Activated CD8-positive, alpha-beta memory T cell treated with anti-CD3 and anti-CD28 coated beads, Interleukin-2, amount 10 ng/mL, durations not matched to agents 7 days and 5 days (primary cell): ENCODE measurements around the gene ASCL3. TPM values are rescaled to one million over a fixed set of nuclear protein-coding genes. Genes with fewer than 3 reads are reported as not detected.
"Not testable (repeated sequence)": the region's sequence is repeated elsewhere in the genome, so short reads cannot be mapped to it uniquely, and the experiment has no call there.

Experiments used
- ATAC-seq: fragments of 150-1000 bp; cut with Tn5 transposase; one replicate; pipeline ENCODE4 v1.10.0; 2021; ENCODE audit warnings: moderate library complexity
- CTCF ChIA-PET: fragments of 350-600 bp; sonication (Branson Sonifier 250); formaldehyde crosslinking; loops from one replicate; lab custom pipeline; 2021; ENCODE audit warnings: antibody characterized with exemption; lab: Charles Lee
- DNase-seq: peaks from one replicate; pipeline ENCODE4 v3.0.0-alpha.2; 2020
- H3K27ac Mint-ChIP-seq: one replicate; pipeline ENCODE4 v1.8.0; 2021; ENCODE audit warnings: mild to moderate bottlenecking, mixed read lengths
- H3K27me3 Mint-ChIP-seq: one replicate; pipeline ENCODE4 v1.8.0; 2021; ENCODE audit warnings: mixed read lengths
- H3K36me3 Mint-ChIP-seq: one replicate; pipeline ENCODE4 v1.8.0; 2021; ENCODE audit warnings: mild to moderate bottlenecking, mixed read lengths
- H3K4me1 Mint-ChIP-seq: one replicate; pipeline ENCODE4 v1.8.0; 2021; ENCODE audit warnings: mixed read lengths
- H3K4me3 Mint-ChIP-seq: one replicate; pipeline ENCODE4 v1.8.0; 2021; ENCODE audit warnings: mild to moderate bottlenecking, moderate library complexity, mixed read lengths
- H3K9me3 Mint-ChIP-seq: one replicate; pipeline ENCODE4 v1.8.0; 2022; ENCODE audit warnings: low read depth, mixed read lengths
- total RNA-seq, 2 experiments: library from RNA; stranded (reverse); gene quantifications; one replicate each; pipeline ENCODE4 v1.2.3, GENCODE V29; 2021

The ASCL3 gene
- total RNA-seq, 2 experiments from 2014 or later = not detected

DNA sequence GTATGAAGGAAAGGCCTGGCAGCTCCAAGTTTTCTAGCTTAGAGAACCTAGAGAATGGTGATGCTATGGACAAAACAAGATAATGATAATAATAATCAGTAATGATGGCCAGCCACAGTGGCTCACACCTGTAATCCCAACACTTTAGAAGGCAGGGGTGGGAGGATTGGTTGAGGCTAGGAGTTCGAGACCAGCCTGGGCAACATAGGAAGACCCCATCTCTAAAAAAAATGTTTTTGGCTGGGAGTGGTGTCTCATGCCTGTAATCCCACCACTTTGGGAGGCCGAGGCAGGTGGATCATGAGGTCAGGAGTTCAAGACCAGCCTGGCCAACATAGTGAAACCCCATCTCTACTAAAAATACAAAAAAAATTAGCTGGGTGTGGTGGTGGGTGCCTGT is 7.0 kb downstream of the ASCL3 start:
- not testable (repeated sequence) for H3K4me1 Mint-ChIP-seq, H3K9me3 Mint-ChIP-seq, DNase-seq, ATAC-seq, H3K36me3 Mint-ChIP-seq, H3K4me3 Mint-ChIP-seq, H3K27ac Mint-ChIP-seq, H3K27me3 Mint-ChIP-seq
- CTCF ChIA-PET = interaction anchor here (1.8 kb wide), 1 partner anchor 24 kb away, joined by 5 read pairs; no protein-coding TSS in a partner anchor

DNA sequence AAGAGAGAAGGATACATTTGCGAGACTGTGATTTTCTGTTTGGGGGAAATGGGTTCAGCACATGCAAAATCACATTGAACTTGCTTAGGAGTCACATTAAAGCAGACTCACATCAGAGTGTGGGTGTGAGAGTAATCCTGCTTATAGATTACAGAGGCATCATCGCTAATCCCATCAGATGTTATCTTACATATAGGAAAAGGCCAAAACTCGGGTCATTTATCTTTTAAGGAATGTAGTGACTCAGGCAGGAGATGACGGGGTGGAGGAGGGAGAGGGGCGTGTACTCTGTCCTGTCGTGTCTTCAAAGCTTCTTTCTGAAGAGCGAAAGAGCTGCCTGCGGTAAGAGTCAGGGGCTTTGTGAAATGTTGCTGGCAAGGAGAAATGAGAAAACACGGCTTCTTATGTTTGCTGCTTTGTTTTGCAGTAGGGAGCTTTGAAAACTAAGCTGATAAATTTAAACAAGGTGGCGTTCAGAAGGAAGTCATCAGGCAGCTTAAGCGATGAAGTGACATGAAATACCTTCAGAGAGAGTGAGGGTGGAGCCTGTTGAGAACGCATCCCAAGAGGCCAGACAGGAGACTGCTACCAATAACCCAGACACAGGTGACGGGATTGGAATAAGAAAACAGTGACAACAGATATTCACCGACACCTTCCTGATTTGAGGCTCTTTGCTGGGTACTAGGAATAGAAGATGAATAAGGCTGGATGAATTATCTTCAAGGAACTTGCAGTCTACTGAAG is 7.9 kb downstream of the ASCL3 start:
- Mint-ChIP-seq H3K27me3 (peaks cover 3% of the 10 kb centered on the region), H3K9me3 (no peaks in the 10 kb centered on the region), H3K4me1 (peaks cover 7% of the 10 kb centered on the region), H3K4me3 (no peak overlapping the region), H3K36me3 (no peaks in the 10 kb centered on the region), H3K27ac (no peak overlapping the region)
- no peak for DNase-seq
- ATAC-seq = no peak
- CTCF ChIA-PET = interaction anchor here (1.8 kb wide), 1 partner anchor 25 kb away, joined by 5 read pairs; no protein-coding TSS in a partner anchor

DNA sequence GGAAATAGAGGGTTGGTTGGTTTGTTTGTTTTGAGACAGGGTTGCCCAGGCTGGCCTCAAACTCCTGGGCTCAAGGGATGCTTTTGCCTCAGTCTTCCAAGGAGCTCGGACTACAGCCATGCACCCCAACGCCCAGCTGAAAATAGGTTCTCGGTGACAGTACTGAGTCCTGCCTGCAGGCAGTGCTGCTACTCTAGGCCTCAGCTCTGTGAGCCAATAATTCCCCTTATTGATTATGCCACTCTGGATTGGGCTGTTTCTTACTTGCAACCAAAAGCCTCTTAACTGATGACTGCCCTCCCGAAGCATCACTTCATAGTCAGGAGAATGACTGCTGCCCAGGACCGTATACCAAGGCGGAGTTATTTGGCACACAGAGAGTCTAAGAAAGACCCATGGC is 8.9 kb downstream of the ASCL3 start:
- DNase-seq (no peak), ATAC-seq (no peak)
- no peaks in the 10 kb centered on the region for H3K27me3 Mint-ChIP-seq
- no peak overlapping the region for H3K4me3 Mint-ChIP-seq
- CTCF ChIA-PET = no interaction called here
- H3K4me1 Mint-ChIP-seq = peaks cover 7% of the 10 kb centered on the region
- no peaks in the 10 kb centered on the region for H3K9me3 Mint-ChIP-seq
- no peak overlapping the region for H3K27ac Mint-ChIP-seq
- no peaks in the 10 kb centered on the region for H3K36me3 Mint-ChIP-seq

DNA sequence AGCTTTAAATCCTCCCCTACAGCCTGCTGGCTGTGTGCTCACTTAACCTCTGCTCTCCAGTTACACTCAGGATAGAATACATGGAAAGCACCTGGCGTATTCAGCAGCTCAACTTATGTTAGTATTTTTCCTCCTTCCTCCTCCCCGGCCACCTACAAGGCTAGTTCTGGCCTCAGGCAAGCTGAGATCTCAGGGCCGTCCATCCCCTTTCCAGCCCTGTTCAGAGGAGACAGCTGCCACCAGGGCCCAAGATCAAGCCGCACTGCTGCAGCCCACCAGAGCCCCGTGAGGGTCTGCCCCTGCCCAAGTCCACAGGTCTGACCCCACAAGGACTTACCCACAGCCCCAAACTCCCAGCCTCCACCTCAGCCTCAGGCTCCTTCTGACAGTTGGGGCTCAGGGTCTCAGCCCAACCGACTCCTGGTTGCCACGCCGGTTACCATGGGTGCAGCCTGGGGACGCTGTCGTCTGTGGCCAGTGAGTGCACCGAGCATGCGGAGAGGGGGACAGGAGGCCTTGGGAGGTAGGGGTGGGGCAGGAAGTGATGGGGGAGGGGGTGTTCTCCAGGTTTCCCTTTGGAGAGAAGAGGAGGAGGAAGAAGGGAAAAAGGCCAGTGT is 10.1 kb downstream of the ASCL3 start, which contains the start of gene C11orf16:
Gene C11orf16, minus strand, starts transcription at position 384 of the 617 bp plus-strand sequence. CDS start 639 bp downstream, outside the sequence.
- Mint-ChIP-seq H3K4me3 (no peak within 1 kb of the TSS), H3K36me3 (no peaks in the 10 kb centered on the region), H3K4me1 (peaks cover 6% of the 10 kb centered on the region), H3K27ac (no peak within 1 kb of the TSS), H3K27me3 (no peaks in the 10 kb centered on the region), H3K9me3 (no peaks in the 10 kb centered on the region)
- DNase-seq (no peak), ATAC-seq (no peak)
- CTCF ChIA-PET = interaction anchor here (1.3 kb wide), 1 partner anchor 18 kb away, joined by 4 read pairs; no protein-coding TSS in a partner anchor

DNA sequence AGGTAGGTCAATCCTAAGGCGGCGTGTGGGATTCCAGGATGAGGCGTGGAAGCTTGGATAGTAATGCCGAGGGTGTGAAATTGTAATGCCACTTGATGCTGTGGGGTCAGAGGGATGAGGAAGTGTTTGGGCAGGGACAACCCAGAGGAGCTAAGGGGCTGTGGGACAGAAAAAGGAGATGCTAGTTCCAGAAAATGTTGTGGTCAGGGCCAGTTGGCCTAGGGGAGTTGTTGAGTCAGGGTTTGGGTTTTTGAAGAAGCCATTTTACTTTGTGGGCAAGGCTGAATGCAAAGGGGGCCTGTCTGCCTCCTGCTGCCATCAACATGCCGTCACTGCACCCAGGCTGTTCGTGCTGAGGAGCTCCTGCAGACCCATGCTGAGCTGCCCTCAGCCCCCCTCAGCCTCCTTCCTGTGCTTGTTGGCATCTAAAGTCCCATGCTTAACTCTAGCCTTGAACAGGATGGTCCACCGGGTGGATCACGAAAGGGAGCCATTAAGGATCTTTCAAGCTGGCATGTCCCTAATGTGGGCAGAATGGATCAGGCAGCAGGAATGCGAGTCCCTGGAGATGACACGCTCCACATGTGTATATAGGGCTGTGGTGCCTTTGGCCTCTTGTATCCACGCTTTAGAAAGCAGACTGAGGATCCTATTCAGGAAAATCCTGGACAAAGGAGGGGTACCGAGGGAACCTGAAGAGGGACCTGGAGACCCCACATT is 12.2 kb downstream of the ASCL3 start:
- Mint-ChIP-seq H3K4me1 (no peaks in the 10 kb centered on the region), H3K9me3 (no peaks in the 10 kb centered on the region), H3K27ac (no peak overlapping the region), H3K4me3 (no peak overlapping the region), H3K27me3 (no peaks in the 10 kb centered on the region), H3K36me3 (no peaks in the 10 kb centered on the region)
- no peak for DNase-seq
- CTCF ChIA-PET = interaction anchor here (1.4 to 2.0 kb wide), 2 partner anchors 12 to 29 kb away, joined by 3 to 4 read pairs; no protein-coding TSS in a partner anchor
- no peak for ATAC-seq

DNA sequence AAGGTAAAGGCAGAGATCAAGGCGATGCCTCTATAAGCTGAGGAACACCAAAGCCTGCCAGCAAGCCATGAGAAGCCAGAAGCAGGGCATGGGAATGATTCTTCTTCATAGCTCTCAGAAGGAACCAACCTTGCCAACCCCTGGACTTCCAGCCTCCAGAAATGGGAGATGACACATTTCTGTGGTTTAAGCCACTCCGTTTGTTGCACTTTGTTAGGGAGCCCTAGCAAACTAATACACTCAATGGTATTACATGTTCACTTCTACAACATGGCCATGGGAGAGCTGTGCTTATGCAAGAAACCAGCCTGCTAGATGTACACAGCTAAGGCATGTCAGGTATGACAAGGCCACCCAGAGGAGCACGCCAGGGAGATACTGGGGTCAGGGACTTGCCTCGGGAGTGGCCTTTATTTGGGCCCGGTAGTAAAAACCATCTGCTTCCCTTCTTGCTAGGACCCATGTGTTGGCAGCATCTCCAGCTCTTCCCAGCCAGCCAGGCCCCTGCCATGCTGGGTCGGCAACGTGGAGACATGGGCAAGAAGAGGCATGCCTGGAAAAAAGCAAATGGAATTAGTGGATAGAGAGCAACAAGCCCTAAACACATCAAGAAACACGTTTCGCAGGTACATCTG is 13.7 kb downstream of the ASCL3 start:
- no peaks in the 10 kb centered on the region for H3K36me3 Mint-ChIP-seq
- no peak overlapping the region for H3K27ac Mint-ChIP-seq
- H3K27me3 Mint-ChIP-seq = no peaks in the 10 kb centered on the region
- ATAC-seq (no peak), DNase-seq (no peak)
- H3K9me3 Mint-ChIP-seq = no peaks in the 10 kb centered on the region
- no peaks in the 10 kb centered on the region for H3K4me1 Mint-ChIP-seq
- CTCF ChIA-PET = interaction anchor here (2.0 kb wide), 1 partner anchor 30 kb away, joined by 4 read pairs; no protein-coding TSS in a partner anchor
- H3K4me3 Mint-ChIP-seq = no peak overlapping the region

DNA sequence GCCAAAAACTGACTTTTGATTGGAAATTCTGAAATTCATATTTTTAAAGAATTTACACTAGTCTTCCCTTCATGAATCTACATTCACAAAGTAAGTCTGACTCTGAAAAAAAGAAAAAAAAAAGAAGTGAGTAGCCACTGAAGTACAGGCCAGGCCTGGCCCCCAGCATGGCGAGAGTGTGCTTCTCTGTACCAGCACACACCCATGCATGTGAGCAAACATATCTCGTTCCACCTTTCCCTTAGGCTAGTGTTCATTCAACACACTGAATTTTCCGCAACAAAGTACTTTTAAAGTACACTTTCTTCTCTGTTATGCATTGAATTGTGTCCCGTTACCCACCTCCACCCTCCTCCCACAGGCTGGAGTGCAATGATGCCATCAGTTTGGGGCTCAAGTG is 14.6 kb downstream of the ASCL3 start:
- CTCF ChIA-PET = interaction anchor here (1.0 kb wide), 1 partner anchor 14 kb away, joined by 3 read pairs; no protein-coding TSS in a partner anchor
- H3K4me3 Mint-ChIP-seq = no peak overlapping the region

DNA sequence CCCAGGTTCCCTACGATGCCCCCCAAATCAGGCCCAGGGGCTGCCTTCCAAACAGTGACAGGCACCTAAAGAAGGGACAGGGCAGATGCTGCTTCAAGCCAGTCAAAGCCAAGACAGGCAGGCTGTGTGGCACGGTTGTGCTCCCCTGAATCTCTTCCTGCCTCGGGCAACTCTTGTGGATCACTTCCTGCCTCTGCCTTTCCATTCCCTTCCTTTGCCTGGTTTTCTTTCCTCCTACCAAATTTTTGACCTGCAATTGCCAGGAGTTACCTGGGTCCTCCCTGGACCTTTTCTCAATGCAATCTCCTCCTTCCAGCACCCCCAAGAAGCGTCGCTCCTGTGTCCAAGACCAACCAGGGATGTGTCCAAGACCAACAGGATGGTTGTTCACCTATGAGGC is 15.6 kb downstream of the ASCL3 start:
- Mint-ChIP-seq H3K27ac (no peak overlapping the region), H3K4me1 (no peaks in the 10 kb centered on the region), H3K27me3 (no peaks in the 10 kb centered on the region), H3K4me3 (no peak overlapping the region), H3K9me3 (no peaks in the 10 kb centered on the region), H3K36me3 (no peaks in the 10 kb centered on the region)
- CTCF ChIA-PET = interaction anchor here (1.0 kb wide), 1 partner anchor 13 kb away, joined by 3 read pairs; no protein-coding TSS in a partner anchor
- no peak for ATAC-seq
- DNase-seq = no peak

More for the DNA sequence above, 14.6 kb downstream of the ASCL3 start:
- no peaks in the 10 kb centered on the region for H3K36me3 Mint-ChIP-seq
- H3K4me1 Mint-ChIP-seq = no peaks in the 10 kb centered on the region
- ATAC-seq = no peak
- H3K27me3 Mint-ChIP-seq = no peaks in the 10 kb centered on the region
- DNase-seq = no peak
- no peaks in the 10 kb centered on the region for H3K9me3 Mint-ChIP-seq
- H3K27ac Mint-ChIP-seq = no peak overlapping the region

DNA sequence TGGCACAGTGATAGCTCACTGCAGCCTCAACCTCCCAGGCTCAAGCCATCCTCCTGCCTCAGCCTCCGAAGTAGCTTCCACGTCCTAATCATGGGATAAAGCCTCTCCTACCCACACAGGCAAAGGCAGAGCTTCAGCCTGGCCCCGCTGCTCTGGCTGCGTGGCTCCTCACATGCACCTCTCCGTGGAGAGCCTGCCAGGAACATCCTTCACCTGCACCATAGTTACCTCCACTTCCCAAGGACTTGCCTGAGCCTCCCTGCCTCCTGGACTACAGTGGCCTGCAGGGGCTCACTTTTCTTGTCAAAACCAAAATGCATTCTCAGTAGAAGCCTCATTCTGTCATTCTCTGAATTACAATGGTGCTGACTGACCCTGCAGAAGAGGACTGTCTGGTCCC is 16.6 kb downstream of the ASCL3 start:
- Mint-ChIP-seq H3K36me3 (peaks cover 2% of the 10 kb centered on the region), H3K4me1 (no peaks in the 10 kb centered on the region), H3K27ac (no peak overlapping the region), H3K9me3 (no peaks in the 10 kb centered on the region), H3K4me3 (no peak overlapping the region), H3K27me3 (no peaks in the 10 kb centered on the region)
- CTCF ChIA-PET = interaction anchor here (0.9 to 1.4 kb wide), 2 partner anchors 20 to 33 kb away, joined by 3 to 5 read pairs; no protein-coding TSS in a partner anchor
- no peak for ATAC-seq
- no peak for DNase-seq

DNA sequence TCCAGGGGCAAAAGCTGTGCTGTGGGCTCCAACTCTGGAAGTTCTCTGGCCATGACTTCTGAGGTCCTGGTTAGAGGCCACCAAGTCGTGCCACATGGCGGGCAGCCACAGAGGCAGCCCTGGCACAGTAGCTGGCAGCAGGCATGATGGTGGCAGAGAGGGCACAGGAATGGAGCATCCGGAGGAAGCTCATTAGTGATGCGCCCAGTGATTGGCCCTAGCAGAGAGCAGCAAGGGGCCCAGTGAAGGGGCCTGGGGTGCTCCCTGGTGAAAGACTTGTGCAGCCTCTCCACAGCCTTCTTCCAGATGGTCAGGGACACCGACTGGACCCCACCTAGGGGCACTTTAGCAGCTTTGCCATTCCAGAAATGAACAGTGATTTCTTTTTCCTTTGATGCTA is 17.1 kb downstream of the ASCL3 start:
- no peak for DNase-seq
- no peaks in the 10 kb centered on the region for H3K27me3 Mint-ChIP-seq
- H3K4me1 Mint-ChIP-seq = no peaks in the 10 kb centered on the region
- H3K4me3 Mint-ChIP-seq = no peak overlapping the region
- H3K36me3 Mint-ChIP-seq = peaks cover 2% of the 10 kb centered on the region
- CTCF ChIA-PET = interaction anchor here (0.9 to 1.4 kb wide), 2 partner anchors 20 to 34 kb away, joined by 3 to 5 read pairs; no protein-coding TSS in a partner anchor
- no peak overlapping the region for H3K27ac Mint-ChIP-seq
- no peak for ATAC-seq
- no peaks in the 10 kb centered on the region for H3K9me3 Mint-ChIP-seq

DNA sequence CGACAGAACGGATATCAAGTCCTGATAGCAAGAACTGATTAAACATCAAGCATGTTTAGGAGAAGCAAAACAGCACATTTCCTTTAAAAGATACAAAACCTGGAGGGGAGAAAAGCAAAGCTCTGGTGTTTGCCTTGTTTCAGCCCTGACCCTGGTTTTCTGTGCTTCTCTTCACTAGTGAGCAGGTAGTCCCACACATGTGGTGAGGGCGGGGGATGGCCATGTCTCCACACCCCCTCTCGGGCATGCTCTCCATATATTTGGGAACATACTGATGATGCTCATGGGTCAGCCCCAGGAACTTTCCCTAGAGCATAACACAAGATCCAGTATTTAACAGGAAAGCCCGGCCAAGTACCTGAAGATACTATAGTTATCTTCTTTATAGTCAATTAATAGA is 20.1 kb downstream of the ASCL3 start:
- no peak overlapping the region for H3K4me3 Mint-ChIP-seq
- no peaks in the 10 kb centered on the region for H3K9me3 Mint-ChIP-seq
- peaks cover 2% of the 10 kb centered on the region for H3K36me3 Mint-ChIP-seq
- no peaks in the 10 kb centered on the region for H3K4me1 Mint-ChIP-seq
- no peaks in the 10 kb centered on the region for H3K27me3 Mint-ChIP-seq
- ATAC-seq (no peak), DNase-seq (no peak)
- CTCF ChIA-PET = interaction anchor here (1.6 kb wide), 1 partner anchor 26 kb away, joined by 4 read pairs; no protein-coding TSS in a partner anchor
- no peak overlapping the region for H3K27ac Mint-ChIP-seq

DNA sequence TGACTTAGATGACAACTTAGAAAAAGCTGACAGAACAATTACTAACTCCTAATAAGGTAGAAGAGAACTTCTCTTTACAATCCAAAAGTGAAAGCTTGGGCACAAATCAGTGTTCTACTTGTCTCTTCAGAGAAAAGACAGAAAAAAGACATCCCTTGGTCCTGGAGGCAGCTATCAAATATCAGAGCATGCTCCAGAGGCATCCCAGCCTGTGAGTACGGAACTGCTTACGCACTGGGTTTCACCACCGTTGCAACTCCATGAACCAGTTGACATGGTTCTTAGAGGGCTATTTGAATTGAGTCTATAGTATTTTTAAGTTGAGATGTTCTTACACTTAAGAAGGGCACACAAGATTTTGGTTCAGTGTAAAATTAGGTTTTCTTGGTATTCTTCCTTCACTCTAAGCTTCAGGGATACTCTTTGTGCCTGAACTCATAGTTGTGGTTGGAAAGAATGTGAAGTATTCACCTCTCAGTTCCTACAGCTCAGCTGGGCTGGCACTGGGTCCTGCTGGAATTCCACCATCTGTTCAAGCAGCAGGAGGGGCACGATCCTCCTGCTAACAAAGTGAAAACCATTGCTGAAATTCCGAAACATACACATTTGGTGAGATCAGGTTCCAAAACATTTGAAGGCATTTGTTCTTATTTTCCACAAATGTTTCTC is 25.5 kb downstream of the ASCL3 start:
- Mint-ChIP-seq H3K4me1 (peaks cover 32% of the 10 kb centered on the region), H3K4me3 (no peak overlapping the region), H3K27ac (no peak overlapping the region), H3K27me3 (no peaks in the 10 kb centered on the region), H3K9me3 (no peaks in the 10 kb centered on the region), H3K36me3 (peaks cover 9% of the 10 kb centered on the region)
- CTCF ChIA-PET = interaction anchor here (0.6 to 7.9 kb wide), 3 partner anchors 41 to 221 kb away, joined by 3 to 107 read pairs (median 3); partner anchors contain the start of gene TMEM9B
- ATAC-seq (no peak), DNase-seq (no peak)
